GM18498 (cell line): ENCODE measurements around the gene GNB5.
"Not testable (repeated sequence)": the region's sequence is repeated elsewhere in the genome, so short reads cannot be mapped to it uniquely, and the experiment has no call there.

Experiments
- ATAC-seq: cut with Tn5 transposase; IDR thresholded peaks from one replicate; pipeline ENCODE4 v1.9.1; 2021; ENCODE audit warnings: mild to moderate bottlenecking, moderate library complexity; ENCODE audit not compliant: unreplicated experiment

GNB5 gene

DNA sequence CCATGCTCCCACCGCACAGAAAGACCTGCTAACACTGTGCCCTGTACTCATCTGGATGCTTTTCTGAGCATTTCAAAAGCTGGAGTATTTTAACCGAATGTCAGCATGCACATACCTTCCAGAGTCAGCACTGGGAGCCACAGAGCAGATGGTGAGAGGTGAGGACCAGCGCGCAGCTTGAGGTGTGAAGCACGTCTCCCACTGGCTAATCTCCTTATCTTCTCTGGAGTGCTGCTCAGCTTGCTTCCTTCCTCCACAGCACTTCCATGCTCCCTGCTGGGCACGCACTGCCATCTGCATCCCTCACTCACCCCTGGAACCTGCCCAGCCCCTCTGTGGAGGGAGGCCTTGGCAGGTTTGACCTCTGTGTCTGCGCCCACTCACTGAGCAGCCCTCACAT, at the start of gene GNB5:
Gene GNB5 (minus strand): TSS at position 186 of the 400 bp plus-strand sequence. CDS start 6,716 bp downstream, outside the sequence.
- no peak for ATAC-seq

- no peak for ATAC-seq
Observed at GRCh38 chr15:52240166-52240565, 49.0 kb upstream of the GNB5 start.

- not testable (repeated sequence) for ATAC-seq
Observed at GRCh38 chr15:52238989-52239525, 47.9 kb upstream of the GNB5 start.

DNA sequence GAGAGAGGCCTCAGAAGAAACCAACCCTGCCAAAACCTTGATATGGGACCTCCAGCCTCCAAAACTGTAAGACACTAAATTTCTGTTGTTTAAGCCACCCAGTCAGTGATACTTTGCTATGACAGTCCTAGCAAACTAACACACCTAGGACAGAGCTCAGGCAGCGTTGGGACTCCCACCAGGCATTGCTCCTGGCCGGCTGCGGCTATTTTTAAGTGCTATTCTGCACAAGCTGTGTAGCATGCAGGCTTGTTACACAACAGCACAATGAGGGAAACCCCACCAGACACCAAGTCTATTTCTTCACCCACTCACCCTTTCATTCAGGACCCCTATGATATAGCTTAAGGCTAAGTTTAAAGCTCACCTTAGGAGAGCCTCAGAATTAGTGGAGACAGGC, 47.0 kb upstream of the GNB5 start:
- ATAC-seq = no peak

DNA sequence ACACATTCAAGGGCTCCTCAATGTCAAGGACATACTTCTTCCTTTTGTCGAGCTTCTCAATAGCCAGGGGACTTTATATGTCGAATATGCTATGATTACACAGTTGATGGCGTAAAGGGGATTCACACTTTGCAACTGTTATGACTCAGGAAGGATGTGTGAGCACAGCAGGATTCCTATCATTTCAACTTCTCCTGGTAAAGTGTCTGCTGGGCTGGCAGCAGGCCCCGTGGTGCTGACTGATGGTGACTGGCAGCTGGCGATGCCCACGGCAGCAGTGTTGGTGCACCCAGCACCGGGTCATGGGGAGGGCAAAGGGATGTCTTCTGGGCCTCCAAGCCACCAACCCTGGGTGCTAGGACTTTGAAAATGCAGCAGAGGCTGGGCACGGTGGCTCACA, 44.8 kb upstream of the GNB5 start:
- ATAC-seq = no peak

GRCh38 chr15:52234596-52235541, 43.7 kb upstream of the GNB5 start:
- peak; percentile 58 for ATAC-seq

DNA sequence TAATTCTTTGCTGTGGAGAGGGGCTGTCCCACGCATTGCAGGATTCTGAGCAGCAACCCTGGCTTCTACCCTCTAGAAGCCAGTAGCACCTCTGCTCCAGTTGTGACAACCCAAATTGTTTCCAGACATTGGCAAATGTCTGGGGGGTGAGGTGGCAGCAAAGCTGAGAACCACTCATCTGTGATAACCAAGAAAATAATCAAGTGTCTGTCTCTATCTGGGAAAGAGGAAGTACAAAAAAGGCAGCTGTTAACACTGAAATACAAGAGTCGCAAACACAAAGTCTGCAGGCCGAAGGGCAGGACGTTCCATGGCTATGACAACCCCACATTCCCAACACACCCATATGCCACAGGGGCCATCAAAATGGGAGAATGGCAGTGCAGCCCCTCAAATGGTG, 42.2 kb upstream of the GNB5 start:
- ATAC-seq = peak; percentile 35

GRCh38 chr15:52232327-52232726, 41.1 kb upstream of the GNB5 start:
- ATAC-seq = peak; percentile 64

DNA sequence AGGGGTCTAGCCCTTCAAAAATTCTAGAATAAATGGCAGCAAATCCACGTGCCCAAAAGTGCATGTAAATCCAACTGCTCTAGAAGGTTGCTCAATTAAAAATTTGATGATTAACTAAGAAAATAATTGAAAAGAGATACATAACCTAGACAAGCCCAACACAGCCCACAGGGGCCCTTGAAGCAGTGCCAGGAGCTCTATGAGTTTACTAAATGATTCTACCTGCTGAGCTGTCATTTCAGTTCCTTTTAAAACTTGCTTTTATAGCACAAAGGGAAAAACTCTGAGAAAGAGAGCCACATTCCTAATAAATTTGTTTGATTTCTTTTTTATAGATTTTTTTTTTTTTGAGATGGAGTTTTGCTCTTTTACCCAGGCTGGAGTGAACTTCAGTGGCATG, 38.9 kb upstream of the GNB5 start:
- ATAC-seq = no peak

GRCh38 chr15:52228921-52229320, 37.7 kb upstream of the GNB5 start:
- ATAC-seq = peak; percentile 32

DNA sequence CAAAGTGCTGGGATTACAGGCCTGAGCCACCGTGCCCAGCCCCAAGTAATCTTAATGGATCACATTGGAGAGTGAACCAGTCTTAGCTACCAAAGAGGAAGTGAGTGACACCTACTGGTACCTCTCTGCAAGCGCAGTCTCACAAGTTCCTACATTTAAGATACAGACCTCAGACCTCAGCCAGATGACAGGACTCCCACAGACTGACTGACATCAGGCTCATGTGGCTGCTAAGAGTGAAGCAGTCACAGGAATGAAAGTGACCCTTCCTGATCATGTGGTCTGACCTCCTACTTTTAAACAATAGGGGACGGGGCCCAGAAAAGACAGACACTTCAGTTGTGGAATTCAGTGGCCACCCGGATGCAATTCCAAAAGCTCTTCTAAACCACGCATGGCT, 36.3 kb upstream of the GNB5 start:
- peak; percentile 78 for ATAC-seq

DNA sequence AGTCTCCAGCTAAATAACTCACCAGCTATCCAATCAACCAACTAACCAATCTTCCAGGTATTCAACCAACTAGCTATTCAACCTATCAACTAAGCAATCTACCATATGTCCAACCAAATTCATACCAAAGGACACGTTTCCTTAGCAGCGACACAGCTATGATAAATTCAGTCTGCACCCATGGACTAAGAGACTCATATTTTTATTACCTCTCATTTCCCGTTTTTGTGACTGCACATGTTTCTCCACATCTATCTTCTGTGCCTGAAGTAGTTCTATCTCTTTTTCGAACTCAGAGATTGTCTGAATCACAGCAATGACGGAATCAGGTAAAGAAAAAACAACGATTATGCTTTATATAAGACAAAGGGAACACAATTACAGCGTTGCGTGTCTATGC, 34.0 kb upstream of the GNB5 start:
- ATAC-seq = no peak

GRCh38 chr15:52224211-52224610, 33.0 kb upstream of the GNB5 start:
- ATAC-seq = no peak

GRCh38 chr15:52221730-52222129, 30.5 kb upstream of the GNB5 start:
- ATAC-seq = peak; percentile 67

GRCh38 chr15:52220937-52221660, 29.9 kb upstream of the GNB5 start:
- ATAC-seq = peak; percentile 39

GRCh38 chr15:52220251-52220650, 29.1 kb upstream of the GNB5 start:
- no peak for ATAC-seq

DNA sequence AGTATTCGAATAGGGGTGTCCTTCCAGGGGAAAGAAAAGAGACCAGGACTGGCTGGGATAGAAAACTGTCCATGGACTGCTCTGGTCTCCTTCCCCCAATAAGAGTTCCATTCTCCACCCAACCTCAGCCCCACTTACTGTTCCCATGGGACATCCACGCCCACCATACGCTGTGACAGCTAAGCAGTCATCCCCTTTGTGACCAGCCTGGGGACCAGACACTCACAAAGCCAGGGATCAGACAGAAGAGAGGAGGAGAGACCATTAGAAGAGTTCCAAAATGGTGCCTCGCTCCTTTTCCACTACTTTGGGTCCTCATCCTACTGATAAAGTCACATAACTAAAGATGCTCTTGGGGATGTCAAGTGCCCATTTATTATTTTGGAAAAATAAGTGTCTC, 27.6 kb upstream of the GNB5 start:
- ATAC-seq = no peak

DNA sequence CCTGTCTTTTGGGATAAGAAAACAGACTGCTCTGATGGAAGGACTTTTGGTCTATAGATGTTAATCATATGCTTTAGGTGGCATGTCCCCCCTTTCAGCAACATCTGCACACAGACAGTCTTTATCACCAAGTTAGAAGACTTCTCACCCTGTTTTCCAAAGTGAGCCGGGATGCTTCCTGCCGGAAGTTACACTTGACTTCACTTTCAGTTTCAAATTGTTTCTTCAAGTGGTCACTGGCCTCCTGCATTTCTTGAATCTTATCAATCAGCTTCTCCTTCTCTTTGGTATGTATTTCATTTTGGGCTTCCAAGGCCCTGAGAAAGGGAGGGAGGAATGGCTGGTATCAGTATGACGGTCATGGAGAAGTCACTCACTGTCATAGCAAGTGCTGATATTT, 27.2 kb upstream of the GNB5 start:
- no peak for ATAC-seq

- no peak for ATAC-seq
Observed at GRCh38 chr15:52217186-52217585, 26.0 kb upstream of the GNB5 start.

- no peak for ATAC-seq
Observed at GRCh38 chr15:52214553-52214952, 23.4 kb upstream of the GNB5 start.

GRCh38 chr15:52213206-52213605, 22.0 kb upstream of the GNB5 start:
- ATAC-seq = no peak
